Measurements from ENCODE around the gene ATP8B3.

ATP8B3 gene

DNA sequence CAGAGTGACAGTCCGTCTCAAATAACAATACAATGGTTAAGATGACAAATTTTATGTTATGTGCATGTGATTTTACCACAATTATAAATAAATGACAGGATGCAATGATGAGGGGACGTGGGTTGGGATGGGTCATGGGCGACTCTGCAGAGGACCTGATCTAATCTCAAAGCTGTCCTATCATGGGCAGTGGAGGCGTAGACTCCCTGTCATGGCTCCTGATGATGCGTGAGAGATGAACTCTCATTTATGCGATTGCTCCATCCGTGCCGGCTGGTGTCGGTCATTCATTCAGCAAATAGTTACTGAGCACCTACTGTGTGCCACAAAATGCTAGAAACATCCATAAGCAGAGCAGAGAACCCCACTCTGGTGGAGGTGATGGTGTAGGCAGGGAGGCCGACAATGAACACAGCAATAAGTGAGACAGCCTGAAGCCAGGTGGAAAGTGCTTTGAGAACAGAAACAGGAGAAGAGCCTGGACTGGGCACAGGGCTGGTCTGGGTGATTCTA, 37.9 kb upstream of the ATP8B3 start:
- DNase-seq (ENCODE audit: low read depth), result no peak

DNA sequence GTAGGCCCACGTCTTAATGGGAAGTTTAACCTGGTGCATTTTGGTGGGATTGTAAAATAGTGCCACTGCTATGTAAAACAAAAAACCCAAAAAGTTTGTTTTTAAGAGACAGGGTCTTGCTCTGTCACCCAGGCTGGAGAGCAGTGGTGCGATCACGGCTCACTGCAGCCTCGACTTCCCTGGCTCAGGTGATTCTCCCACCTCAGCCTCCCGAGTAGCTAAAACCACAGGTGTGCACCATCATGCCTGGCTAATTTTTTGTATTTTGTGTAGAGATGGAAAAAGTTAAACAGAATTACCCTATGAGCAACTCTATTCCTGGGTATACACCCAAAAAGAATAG, 37.0 kb upstream of the ATP8B3 start:
- no peak for DNase-seq (ENCODE audit: low read depth)

DNA sequence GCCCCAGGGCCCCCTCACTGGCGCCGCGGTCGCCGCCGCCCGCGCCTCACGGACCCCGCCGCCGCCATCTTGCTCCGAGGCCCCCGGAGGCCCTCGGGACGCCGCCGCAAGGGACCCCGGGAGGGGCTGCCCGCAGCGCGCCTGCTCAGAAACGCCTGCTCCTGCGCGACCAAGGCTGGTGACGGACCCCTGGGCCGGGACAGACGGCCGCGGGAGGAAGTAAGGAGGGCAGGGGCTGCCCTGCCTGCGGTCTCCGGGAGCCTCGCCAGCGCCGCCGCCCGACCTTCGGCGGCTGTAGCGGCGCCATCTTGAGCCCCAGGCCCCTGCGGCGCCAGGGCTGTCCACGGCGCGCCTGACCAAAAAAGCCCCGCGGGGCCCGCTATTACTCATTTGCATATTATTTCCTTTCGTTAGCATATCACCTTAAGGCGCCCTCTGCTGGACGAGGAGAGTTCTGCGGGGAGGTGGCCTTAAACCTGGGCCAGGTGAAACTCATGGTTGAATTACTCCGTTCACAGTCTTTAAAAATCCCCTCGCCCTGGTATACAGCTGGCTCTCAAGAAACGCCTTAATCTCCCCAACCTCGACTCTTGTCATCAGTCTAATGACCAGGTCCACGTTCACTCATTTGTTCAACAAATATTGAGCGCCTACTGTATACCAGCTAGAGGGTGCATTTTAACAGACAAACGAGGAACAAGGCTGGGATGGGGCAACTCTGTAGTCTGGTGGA, 36.5 kb upstream of the ATP8B3 start, which contains the start of gene REXO1:
REXO1 (minus strand) TSS at position 85 of the 733 bp plus-strand sequence. CDS start 125 bp downstream, outside the sequence.
- peak; percentile 96 for DNase-seq (ENCODE audit: low read depth)

DNA sequence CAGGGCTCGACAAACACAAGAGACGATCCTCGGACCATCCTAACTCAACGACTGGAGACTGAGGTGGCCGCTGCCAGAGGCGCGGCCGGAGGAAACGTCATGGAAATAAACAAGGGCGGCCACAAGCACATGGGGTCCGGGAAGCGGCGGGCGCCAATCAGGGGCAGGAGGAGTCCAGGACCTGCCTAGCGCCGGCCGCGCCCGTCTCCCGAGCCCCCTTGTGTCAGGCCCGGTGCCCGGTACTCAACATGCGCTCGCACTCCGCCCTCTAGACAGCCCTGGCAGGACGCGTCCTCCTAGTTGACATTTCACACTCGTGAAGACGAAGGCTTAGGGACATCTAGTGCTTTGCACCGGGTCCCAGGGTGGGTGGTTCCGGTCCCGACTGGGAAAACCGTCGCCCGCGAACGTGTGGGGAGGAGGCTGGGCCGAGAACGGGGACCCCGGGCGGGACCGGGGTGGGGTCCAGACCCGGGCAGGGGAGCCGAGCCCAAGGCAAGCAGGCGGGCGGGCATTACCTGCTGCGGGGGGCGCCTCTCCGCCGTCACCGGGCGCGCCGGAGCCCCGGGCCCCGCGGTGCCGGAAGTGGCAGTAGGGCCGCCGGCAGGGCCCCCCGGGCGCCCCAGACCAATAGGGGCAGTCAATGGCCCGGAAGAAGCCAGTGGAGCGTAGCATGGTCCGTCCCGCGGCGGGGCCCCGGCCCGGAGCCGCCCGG, 35.8 kb upstream of the ATP8B3 start:
- no peak for DNase-seq (ENCODE audit: low read depth)

DNA sequence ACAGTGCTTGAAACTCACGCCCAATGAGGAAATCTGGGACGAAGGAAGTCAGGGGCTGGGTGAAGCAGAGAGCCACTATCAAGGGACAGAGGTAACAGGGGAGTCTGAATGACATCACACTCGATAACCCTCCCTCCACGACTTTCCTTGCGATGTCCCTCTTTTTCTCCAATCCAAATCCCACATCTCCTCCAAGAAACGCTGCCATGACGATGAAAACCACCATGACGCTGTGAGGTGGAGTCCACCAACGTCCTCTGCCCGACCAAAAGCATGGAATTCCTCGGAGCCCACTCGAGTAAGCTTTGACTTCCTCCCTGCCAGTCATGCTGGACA, 35.2 kb upstream of the ATP8B3 start:
- no peak for DNase-seq (ENCODE audit: low read depth)

DNA sequence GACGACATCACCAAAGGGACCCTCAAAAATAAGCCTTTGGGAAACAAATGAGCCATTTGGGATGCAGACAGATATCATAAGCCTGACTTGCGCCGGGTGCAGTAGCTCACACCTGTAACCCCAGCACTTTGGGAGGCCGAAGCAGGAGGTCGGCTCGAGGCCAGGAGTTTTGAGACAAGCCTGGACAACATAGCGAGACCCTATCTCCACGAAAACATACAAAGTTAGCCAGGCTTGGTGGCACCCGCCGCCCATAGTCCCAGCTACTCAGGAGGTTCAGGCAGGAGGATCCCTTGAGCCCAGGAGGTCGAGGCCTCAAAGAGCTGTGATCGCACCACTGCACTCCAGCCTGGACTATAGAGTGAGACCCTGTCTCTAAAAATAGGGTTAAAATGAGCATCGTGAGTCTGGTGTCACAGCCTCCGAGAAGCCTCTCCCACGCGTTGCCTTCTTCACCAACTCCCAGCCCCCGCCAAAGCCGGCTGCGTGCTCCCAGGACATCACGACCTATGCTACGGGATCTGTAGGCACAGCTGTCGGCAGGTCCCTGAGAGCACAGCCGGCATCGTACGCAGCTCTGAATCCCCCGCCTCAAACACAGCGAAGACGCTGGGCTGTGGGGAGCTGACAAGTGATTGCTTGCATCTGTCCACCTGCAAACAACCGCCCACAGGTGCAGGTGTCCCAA, 34.6 kb upstream of the ATP8B3 start:
- no peak for DNase-seq (ENCODE audit: low read depth)

DNA sequence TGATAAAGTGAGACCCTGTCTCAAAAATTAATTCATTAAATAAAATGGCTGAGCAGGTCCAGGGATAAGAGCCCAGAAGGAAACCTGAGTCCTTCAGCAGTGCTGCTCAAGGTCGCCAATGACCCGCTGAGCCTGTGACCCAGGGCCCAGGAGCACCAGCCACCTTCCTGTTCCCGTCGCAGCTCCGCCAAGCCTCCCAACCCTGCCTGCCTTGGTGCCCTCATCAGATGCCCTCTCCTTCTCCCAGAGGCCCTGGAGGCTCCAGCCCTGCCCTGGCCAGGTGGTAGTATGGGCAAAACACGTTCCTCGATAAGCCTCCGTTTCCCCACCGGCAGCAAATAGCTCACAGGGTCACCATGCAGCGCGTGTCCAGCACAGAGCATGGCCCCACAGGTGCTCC, 33.6 kb upstream of the ATP8B3 start:
- no peak for DNase-seq (ENCODE audit: low read depth)

DNA sequence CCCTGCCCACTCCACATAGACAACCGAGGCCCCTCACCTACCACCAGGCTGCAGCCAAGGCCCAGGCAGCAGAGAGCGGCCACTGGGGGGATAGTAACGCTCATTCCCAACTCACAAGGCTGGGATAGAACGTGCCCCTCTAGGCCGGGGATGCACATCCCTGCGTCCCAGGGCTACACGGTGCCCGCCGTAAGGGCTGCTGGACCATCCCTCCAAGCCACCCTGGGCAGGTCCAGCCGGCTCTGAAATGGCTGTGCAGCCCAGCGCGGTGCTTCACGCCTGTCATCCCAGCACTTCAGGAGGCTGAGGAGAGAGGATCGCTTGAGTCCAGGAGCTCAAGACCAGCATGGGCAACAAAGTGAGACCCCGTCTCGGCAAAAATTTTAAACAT, 33.0 kb upstream of the ATP8B3 start:
- DNase-seq (ENCODE audit: low read depth), result no peak

DNA sequence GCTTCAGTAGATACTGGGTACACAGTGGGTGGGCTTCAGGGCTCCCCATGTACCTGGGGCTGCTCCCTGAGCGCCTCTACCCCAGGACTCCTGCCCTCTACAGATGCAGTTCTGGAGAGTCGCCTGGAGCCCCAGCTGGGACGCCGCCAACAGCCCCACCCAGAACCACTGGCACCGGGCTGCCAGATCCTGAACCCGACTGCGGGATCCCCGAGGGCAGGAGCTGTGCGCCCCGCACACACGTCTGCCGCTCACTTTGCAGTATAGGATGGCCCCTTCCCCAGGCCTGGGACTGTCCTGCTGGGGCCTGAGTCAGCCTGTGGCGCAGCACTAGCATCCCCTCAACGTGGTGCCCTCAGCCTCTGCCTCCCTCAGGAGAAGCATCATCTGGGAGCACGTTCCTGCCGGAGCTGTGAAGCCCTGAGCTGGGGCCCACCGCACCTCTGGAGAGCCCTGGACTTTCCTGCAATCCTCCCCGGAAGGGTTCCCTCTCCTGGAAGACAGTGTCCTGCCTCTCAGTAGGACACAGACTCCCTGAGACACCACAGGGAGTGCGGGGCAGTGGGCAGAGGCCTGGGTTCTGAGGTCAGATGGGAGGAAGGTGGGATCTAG, 32.5 kb upstream of the ATP8B3 start:
- no peak for DNase-seq (ENCODE audit: low read depth)

DNA sequence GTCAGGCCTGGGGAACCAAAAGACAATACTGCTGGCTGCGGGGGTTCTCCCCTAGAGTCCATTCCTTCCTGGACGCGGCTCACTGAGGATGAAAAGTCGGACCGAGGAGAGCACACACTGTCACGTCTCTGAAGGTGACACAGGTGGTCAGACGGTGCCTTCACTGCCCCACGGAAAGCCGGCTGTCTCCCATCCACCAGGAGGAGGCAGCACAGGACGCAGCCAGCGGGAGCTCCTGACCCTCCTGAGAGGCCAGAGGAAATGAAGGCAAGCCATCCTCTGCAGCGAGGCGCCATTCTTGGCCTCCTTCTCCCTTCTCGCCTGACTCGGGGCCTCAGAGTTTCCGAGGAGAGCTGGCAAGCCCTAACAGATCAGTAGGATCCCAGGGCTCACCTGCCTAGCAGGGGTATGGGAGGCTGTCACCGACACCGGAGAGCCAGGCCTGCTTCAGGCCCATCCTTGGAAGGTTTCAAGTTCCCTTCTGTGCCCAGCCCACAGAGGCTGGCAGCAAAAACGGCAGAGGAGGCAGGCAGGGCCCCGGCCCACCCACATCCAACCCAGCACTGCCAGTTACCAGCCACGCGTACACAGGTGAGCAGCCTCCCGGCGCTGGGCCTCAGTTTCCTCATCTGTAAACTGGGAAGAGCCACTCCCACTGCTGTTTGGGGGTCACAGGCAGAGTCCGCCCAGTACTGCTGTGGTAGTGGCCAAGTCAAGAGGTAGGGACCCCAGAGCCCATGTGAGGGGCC, 31.7 kb upstream of the ATP8B3 start:
- DNase-seq (ENCODE audit: low read depth), result no peak

DNA sequence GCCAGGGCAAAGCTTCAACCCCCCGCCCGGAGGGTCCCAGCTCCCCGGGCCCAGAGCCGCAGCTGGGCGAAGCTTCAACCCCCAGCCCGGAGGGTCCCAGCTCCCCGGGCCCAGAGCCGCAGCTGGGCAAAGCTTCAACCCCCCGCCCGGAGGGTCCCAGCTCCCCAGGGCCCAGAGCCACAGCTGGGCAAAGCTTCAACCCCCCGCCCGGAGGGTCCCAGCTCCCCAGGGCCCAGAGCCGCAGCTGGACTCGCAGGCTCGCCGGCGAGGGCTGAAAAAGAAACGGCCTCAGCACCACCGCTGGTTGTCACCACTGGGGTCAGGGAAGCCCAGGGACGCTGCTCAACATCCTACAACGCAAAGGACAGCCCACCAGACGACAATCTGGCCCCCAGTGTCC, 31.0 kb upstream of the ATP8B3 start:
- DNase-seq (ENCODE audit: low read depth), result no peak

DNA sequence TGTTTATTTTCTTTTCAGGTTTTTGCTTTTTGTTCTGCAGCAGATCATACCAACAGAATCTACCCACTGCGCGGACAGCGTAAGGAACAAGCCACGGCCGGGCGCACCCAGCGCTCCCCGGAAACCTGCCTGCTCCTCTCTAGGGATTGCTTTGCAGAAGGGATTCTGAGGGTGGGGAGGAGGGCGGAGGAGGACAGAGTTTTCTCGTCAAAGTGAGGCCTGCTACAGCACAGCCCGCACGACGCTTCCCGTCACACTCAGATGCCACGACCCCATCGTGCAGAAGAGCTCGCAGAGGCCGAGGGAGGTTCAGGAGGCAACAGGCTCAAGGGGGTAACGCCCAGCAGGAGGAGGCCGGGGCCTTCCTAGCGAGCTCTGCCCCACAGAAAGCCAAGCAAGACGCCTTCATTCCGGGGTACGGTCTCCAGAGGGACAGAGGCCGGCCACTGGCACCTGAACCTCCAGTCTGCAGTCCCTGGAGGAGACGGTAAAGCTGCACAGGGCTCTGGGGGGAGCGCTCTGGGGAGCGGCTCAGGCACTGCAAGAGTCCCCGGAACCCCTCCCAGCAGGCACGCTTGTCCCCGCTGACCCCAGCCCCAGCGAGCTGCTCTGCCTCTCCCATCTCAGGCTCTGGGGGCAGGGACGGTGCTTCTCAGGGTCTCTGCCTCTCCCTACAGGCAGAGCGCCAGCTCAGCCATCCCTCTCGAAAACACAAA, 29.3 kb upstream of the ATP8B3 start:
- DNase-seq (ENCODE audit: low read depth), result no peak

DNA sequence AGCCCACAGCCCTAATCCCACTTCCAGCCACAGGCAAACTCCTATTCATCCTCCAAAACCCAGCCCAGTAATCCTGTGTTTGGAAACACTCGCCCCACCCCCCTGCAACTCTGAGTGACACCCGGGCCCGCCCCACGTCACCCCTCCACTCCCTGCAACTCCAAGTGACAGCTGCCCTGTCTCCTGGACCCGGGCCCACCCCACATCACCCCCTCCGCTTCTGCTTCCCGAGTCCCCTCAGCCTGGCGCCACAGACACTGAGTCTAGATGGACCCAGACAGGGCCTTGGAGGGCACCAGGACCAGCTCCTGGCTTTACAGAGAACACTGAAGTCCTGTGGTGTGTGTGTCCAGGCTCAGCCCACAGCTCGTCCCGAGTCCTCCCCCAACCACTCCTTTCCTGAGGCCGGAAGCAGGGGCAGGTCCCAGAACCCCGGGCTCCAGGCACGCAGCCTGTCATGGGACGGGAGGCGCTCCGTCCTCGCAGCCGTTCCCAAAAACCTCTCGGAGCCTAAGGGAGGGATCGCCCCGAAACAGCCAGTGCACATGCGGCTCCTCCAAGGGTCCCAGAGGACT, 28.6 kb upstream of the ATP8B3 start:
- no peak for DNase-seq (ENCODE audit: low read depth)

DNA sequence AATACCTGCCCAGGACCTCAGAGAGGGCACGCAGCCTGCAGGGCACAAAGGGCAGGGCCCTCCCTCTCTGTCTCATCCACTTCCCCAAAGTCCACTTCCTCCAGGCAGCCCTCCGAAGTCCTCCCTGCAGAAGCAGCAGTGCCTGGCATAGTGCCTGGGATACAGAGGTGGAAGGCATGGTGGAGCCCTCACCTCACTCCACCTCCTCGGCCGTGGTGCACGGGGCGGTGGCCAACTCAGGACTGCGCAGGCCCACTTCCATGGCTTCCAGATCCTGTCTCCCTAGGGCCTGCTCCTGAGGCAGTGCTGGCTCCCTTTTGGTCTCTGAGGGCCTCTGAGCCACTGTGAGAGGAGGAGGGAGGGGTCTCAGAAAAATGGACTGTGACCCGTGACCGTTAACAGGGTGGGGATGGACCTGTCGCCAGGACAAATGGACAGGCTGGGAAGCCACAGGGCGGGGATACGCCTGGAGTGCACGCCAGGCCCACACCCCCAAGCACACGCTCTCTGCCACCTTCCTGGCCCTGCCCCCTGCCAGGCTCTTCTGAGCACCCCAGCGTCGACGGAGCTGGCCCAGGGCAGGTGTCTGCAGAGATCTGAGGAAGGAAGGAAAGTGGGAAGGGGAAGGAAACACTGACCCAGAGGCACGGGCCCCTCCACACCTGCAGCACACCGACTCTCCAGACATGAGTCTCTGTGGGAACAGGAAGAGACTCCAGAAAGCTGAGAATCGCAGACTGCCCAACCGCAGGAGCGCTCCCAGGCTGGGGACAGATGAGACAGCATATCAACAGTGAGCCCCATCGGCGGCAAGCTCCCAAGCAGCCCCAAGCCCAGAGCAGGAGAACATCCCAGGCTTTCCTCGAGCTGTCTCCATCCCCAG, 27.8 kb upstream of the ATP8B3 start:
- DNase-seq (ENCODE audit: low read depth), result no peak

DNA sequence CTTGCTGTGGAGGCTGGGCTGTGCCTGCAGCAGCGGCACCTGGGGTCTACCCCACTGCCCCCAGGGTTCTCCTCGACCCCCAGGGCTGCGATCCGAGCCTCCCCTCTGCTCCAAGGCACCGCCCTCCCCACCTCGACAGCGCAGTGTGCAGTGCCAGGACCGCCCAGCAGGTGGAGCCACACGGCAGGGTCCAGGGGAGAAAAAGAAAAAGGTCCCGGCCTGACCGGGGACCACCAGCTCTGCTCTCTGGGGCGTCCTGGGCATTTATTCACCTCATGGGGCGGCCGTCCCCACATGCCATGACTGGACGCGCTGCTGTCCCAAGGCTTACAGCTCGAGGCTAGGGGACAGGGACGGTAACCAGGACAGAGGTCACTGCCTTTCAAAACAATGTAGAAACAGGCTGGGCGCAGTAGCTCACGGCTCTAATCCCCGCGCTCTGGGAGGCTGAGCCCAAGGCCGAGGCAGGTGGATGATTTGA, 25.6 kb upstream of the ATP8B3 start:
- DNase-seq (ENCODE audit: low read depth), result no peak

DNA sequence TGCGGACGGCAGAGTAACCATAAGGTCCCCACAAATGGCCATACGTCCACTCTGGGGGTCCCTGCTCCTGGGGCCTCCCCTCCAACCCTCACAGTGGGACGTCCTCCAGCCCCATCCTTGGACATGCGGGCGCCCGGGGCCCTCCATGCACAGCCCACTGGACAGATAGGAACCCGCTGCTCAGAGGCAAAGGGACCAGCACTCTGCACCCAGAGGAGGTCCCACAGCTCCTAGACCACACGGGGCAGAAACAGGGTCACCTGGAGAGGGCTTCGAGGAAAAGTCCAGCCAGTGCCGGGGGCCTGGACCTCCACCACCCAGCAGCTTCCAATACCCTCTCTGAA, 25.1 kb upstream of the ATP8B3 start:
- no peak for DNase-seq (ENCODE audit: low read depth)

DNA sequence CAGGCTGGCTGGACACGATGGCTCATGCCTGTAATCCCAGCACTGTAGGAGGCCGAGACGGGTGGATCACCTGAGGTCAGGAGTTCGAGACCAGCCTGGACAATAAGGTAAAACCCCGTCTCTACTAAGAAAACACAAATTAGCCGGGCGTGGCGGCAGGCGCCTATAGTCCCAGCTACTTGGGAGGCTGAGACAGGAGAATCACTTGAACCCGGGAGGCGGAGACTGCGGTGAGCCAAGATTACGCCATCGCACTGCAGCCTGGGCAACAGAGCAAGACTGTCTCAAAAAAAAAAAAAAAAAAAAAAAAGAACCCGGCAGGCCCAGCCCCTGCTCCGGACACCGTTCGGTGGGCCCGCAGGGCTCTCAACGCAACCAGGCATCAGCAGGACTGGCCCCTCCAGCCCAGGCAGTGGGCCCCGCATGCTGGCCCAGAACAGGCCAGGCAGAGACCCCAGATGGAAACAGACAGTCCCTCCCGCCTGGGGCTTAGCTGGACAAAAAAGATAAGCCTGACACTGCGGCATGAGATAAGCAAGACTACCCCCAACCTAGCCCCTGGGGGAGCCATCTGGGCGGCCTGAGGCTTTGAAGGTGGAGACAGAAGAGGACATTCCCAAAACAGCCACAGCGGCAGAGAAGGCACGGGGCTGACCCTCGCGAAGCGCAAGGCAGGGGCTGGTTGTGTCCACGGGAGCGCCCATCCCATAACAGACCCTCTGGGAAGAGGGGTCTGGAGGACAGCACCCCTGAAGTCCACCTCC, 24.6 kb upstream of the ATP8B3 start:
- no peak for DNase-seq (ENCODE audit: low read depth)

DNA sequence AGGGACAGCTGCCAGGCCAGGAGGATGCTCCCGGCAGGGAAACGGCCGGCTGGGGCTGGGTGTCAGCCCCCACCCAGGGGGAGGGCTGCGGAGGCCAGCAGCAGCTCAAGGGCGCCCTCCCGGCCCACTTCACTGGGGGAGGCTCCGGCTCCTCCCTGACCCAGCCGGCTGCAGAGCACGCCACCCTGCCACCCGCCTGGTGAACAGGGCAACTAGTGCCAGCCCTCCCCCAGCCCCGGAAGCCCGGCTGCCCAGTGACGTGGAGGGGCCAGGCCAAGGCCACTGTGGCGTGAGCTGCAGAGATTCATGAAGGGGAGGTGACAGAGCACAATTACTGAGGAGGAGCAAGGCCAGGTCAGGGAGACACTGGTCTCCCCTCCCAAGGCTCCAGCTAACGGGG, 21.5 kb upstream of the ATP8B3 start:
- DNase-seq (ENCODE audit: low read depth), result no peak

DNA sequence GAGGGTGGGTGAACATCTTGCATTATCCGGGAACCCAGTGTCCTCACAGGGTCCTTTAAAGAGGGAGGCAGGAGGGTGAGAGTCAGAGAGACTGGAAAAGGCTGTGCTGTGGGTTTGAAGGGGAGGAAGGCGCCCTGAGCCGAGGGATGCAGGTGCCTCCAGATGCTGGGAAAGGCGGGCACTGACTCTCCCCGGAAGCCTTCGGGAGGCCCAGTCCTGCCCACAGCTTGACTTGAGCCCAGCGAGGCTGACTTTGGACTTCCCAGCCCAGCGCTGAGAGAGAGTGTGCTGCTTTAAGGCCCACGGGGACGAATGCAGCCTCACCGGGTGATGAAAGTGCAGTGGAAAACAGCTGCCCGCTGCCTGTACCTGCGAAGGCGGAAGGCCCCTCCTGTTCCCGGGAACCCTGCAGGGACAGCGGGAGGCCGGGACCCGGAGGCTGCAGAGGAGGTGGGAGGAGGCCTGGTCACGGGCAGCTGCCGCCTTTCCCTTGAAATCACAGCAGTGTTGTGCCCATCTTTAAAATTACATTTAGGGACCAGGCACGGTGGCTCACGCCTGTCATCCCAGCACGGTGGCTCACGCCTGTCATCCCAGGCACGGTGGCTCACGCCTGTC, 20.1 kb upstream of the ATP8B3 start:
- DNase-seq (ENCODE audit: low read depth), result no peak
